HCT116 (cell line): Measurements from ENCODE around the gene MTF2. TPM values are rescaled to one million over a fixed set of nuclear protein-coding genes. Genes with fewer than 3 reads are reported as not detected.

Source experiments
- ATAC-seq: fragments of 200-7000 bp; cut with Tn5 transposase; 2 replicates; pipeline ENCODE4 v1.9.1; 2020; ENCODE audit warnings: mild to moderate bottlenecking, moderate library complexity
- BruUV-seq: library from RNA; stranded (reverse); fragments of 400-500 nt; replicated peaks from 2 replicates; lab custom pipeline; 2021; lab: Mats Ljungman, UMichigan
- CTCF ChIA-PET: fragments of 300-600 bp; sonication (Branson Sonifier 250); formaldehyde crosslinking; loops from one replicate; lab custom pipeline; 2021; ENCODE audit warnings: antibody characterized with exemption; lab: Charles Lee
- POLR2A ChIA-PET: fragments of 300-600, 350-600 bp; sonication (Branson Sonifier 250); formaldehyde crosslinking; loops from one replicate; lab custom pipeline; 2021; ENCODE audit warnings: antibody characterized with exemption; lab: Charles Lee
- RAD21 ChIA-PET, 2 experiments: fragments of 300-600 bp; sonication (Branson Sonifier 250); formaldehyde crosslinking; loops; one replicate each; lab custom pipeline; 2023; ENCODE audit warnings: low total read pairs in 2 of 2; ENCODE audit not compliant: uncharacterized antibody in 2 of 2, unreplicated experiment in 2 of 2, low non-redundant PET in 1 of 2; lab: Charles Lee
- DNase-seq: peaks from one replicate; pipeline ENCODE4 v3.0.0-alpha.2; 2010; ENCODE audit warnings: low read depth, low spot score
- H2AFZ ChIP-seq: fragments of 200-600 bp; shearing (Covaris generic), sonication (generic); 2 replicates; pipeline ENCODE4 v1.6.1; 2017; ENCODE audit warnings: low read depth, mixed run types, mixed read lengths, antibody characterized with exemption, low read length; ENCODE audit not compliant: poor library complexity, severe bottlenecking
- H3K27ac ChIP-seq: 2 replicates; pipeline ENCODE4 v1.5.1; 2012; ENCODE audit warnings: low read depth, low read length
- H3K27me3 ChIP-seq: fragments of 200-600 bp; sonication (generic); 2 replicates; pipeline ENCODE4 v1.6.1; 2016; ENCODE audit warnings: mixed run types, low read length, mixed read lengths; ENCODE audit not compliant: insufficient read depth
- H3K36me3 ChIP-seq, 2 experiments: fragments of 200-500 bp in 1 of 2; fragments of 200-600 bp in 1 of 2; sonication (Bioruptor generic) in 1 of 2; sonication (generic) in 1 of 2; 2 replicates each; pipeline versions ENCODE4 v1.5.1 to v1.6.1; 2014 to 2016; ENCODE audit warnings: low read length in 2 of 2, inconsistent platforms in 1 of 2, mixed read lengths in 1 of 2, mixed run types in 1 of 2; ENCODE audit not compliant: insufficient read depth in 2 of 2, control insufficient read depth in 1 of 2
- H3K4me1 ChIP-seq, 2 experiments: fragments of 200-600 bp in 1 of 2; sonication (generic) in 1 of 2; 2 replicates each; pipeline versions ENCODE4 v1.5.1 to v1.6.1; 2012 to 2017; ENCODE audit warnings: low read length in 2 of 2, inconsistent platforms in 1 of 2, mild to moderate bottlenecking in 1 of 2, mixed read lengths in 1 of 2, mixed run types in 1 of 2, moderate library complexity in 1 of 2; ENCODE audit not compliant: insufficient read depth in 2 of 2, control insufficient read depth in 1 of 2
- H3K4me2 ChIP-seq: fragments of 200-600 bp; sonication (generic); 2 replicates; pipeline ENCODE4 v1.6.1; 2017; ENCODE audit warnings: mixed run types, low read length, mixed read lengths
- H3K4me3 ChIP-seq, 2 experiments: fragments of 200-600 bp in 1 of 2; sonication (generic) in 1 of 2; replicated peaks in 1 of 2; 2 replicates each; pipeline ENCODE4 v1.5.1; 2011 to 2016; ENCODE audit warnings: low read length in 2 of 2, control low read depth in 1 of 2, low read depth in 1 of 2, mild to moderate bottlenecking in 1 of 2, mixed read lengths in 1 of 2, mixed run types in 1 of 2
- H3K79me2 ChIP-seq: fragments of 200-600 bp; sonication (generic); 2 replicates; pipeline ENCODE4 v1.6.1; 2017; ENCODE audit warnings: mild to moderate bottlenecking, mixed run types, low read length, moderate library complexity, mixed read lengths; ENCODE audit not compliant: insufficient read depth
- H3K9ac ChIP-seq: fragments of 200-600 bp; sonication (generic); 2 replicates; pipeline ENCODE4 v1.6.1; 2016; ENCODE audit warnings: low read length, mixed read lengths
- H3K9me2 ChIP-seq: fragments of 200-600 bp; sonication (generic), shearing (Covaris generic); 2 replicates; pipeline ENCODE4 v1.6.1; 2017; ENCODE audit warnings: mixed run types, mild to moderate bottlenecking, moderate library complexity; ENCODE audit not compliant: insufficient read depth
- H3K9me3 ChIP-seq, 2 experiments: fragments of 200-500 bp in 1 of 2; fragments of 200-600 bp in 1 of 2; sonication (Bioruptor generic) in 1 of 2; sonication (generic) in 1 of 2; 2 replicates each; pipeline ENCODE4 v1.6.1; 2014 to 2017; ENCODE audit warnings: low read length in 2 of 2, mixed read lengths in 2 of 2, inconsistent platforms in 1 of 2, low read depth in 1 of 2, mild to moderate bottlenecking in 1 of 2, mixed run types in 1 of 2, moderate library complexity in 1 of 2; ENCODE audit not compliant: control insufficient read depth in 1 of 2, insufficient read depth in 1 of 2
- H4K20me1 ChIP-seq: fragments of 200-600 bp; sonication (generic), shearing (Covaris generic); 2 replicates; pipeline ENCODE4 v1.6.1; 2017; ENCODE audit warnings: mixed run types, mild to moderate bottlenecking, moderate library complexity; ENCODE audit not compliant: insufficient read depth
- CBX3 ChIP-seq: IDR thresholded peaks from 2 replicates; pipeline ENCODE4 v1.6.1; 2012; ENCODE audit warnings: low read depth
- CEBPB ChIP-seq: IDR thresholded peaks from 2 replicates; pipeline ENCODE4 v1.6.1; 2012; ENCODE audit warnings: low read depth
- EGR1 ChIP-seq: IDR thresholded peaks from 2 replicates; pipeline ENCODE4 v1.6.1; 2012; ENCODE audit warnings: low read depth
- ELF1 ChIP-seq: IDR thresholded peaks from 2 replicates; pipeline ENCODE4 v1.6.1; 2012; ENCODE audit warnings: low read depth, borderline replicate concordance
- EZH2 ChIP-seq: fragments of 200-600 bp; sonication (generic); IDR thresholded peaks from 2 replicates; pipeline ENCODE4 v1.6.1; 2017; ENCODE audit warnings: antibody characterized with exemption, mixed run types
- FOSL1 ChIP-seq: IDR thresholded peaks from 2 replicates; pipeline ENCODE4 v1.6.1; 2012; ENCODE audit warnings: low read depth
- POLR2A ChIP-seq: IDR thresholded peaks from 2 replicates; pipeline ENCODE4 v1.7.0; 2011; ENCODE audit warnings: borderline replicate concordance; ENCODE audit not compliant: insufficient read depth, insufficient read length; ENCODE audit errors: extremely low read depth
- REST ChIP-seq: IDR thresholded peaks from 2 replicates; pipeline ENCODE4 v1.6.1; 2012; ENCODE audit warnings: low read depth
- SIN3A ChIP-seq: IDR thresholded peaks from 2 replicates; pipeline ENCODE4 v1.6.1; 2012; ENCODE audit warnings: low read depth
- SRF ChIP-seq: IDR thresholded peaks from 2 replicates; pipeline ENCODE4 v1.6.1; 2012; ENCODE audit warnings: low read depth
- YY1 ChIP-seq: IDR thresholded peaks from 2 replicates; pipeline ENCODE4 v1.6.1; 2011; ENCODE audit warnings: low read length, low read depth, moderate library complexity, mild to moderate bottlenecking; ENCODE audit not compliant: insufficient replicate concordance; ENCODE audit errors: extremely low read depth
- ZNF274 ChIP-seq: fragments of 200-500 bp; sonication (Bioruptor generic); IDR thresholded peaks from 2 replicates; pipeline ENCODE4 v1.6.1; 2014; ENCODE audit warnings: mild to moderate bottlenecking, low read depth, low read length, inconsistent platforms
- intact Hi-C: fragments of 100-400 bp; cut with micrococcal nuclease; formaldehyde crosslinking; loops from 2 replicates; pipeline ENCODE4 v1.10.0; 2022
- total RNA-seq: library from RNA; stranded (reverse); gene quantifications from one replicate; pipeline ENCODE4 v1.2.1, GENCODE V29; 2021; ENCODE audit not compliant: unreplicated experiment
- TF ChIP-seq, protein P1 (sequence below): IDR thresholded peaks from 2 replicates; pipeline ENCODE4 v1.6.1; 2012
- TF ChIP-seq, protein P2 (sequence below): IDR thresholded peaks from 2 replicates; pipeline ENCODE4 v1.6.1; 2011; ENCODE audit warnings: mild to moderate bottlenecking, low read length, moderate library complexity; ENCODE audit not compliant: insufficient replicate concordance; ENCODE audit errors: extremely low read depth

The MTF2 gene
- total RNA-seq, 1 experiment from 2014 or later: 45.5 TPM

- no TSS peak for BruUV-seq
These were observed 72.4 kb downstream of the MTF2 start for GRCh38 chr1:93151474-93151873.

DNA sequence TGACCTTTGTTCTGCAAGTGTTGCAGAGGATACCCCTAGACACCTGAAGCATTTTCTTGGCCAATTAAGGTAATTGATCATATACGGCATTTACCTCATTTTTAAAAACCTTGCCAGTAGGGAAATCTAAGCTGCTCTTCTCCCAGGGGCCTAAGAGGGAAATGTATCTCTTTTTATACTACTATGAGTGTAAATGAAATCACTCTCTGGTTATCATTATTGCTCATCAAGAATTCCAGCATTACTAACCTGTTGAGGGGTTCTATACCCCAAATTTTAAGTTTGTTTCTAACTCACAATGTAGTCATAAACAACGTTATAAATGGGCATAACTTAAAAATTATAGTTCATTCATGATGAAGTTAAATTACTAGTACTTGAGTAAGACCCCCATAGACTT, 73.8 kb downstream of the MTF2 start:
- H3K9me3 ChIP-seq: no peaks in the 10 kb centered on the region
- no peak for DNase-seq
- H3K9ac ChIP-seq: no peak overlapping the region
- no peak for ATAC-seq
- ChIA-PET POLR2A (no interaction called here), CTCF (no interaction called here), RAD21 (no interaction called here)
- no peak overlapping the region for H3K4me3 ChIP-seq
- intact Hi-C loops: no loop called here
- H3K36me3 ChIP-seq: peaks cover 8 to 20% of the 10 kb centered on the region in 2 experiments; a peak in 3 of 4 replicates
- H3K4me2 ChIP-seq: no peak overlapping the region
- H3K79me2 ChIP-seq: no peaks in the 10 kb centered on the region; the same call in 1 of the 2 replicates
- H2AFZ ChIP-seq: no peak overlapping the region
- no TSS peak for BruUV-seq
- no peak overlapping the region for H3K27ac ChIP-seq
- H3K27me3 ChIP-seq: no peaks in the 10 kb centered on the region
- no peaks in the 10 kb centered on the region for H3K9me2 ChIP-seq
- H4K20me1 ChIP-seq: no peaks in the 10 kb centered on the region
- peaks cover 0 to 8% of the 10 kb centered on the region in 2 experiments; a peak in 2 of 4 replicates for H3K4me1 ChIP-seq
- no peak for TF ChIP-seq SIN3A
- TF ChIP-seq, protein P1, sequence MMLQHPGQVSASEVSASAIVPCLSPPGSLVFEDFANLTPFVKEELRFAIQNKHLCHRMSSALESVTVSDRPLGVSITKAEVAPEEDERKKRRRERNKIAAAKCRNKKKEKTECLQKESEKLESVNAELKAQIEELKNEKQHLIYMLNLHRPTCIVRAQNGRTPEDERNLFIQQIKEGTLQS: no peak
- TF ChIP-seq POLR2A: no peak
- TF ChIP-seq CEBPB: no peak
- TF ChIP-seq EZH2: no peak
- no peak for TF ChIP-seq REST
- TF ChIP-seq CBX3: no peak
- no peak for TF ChIP-seq ELF1
- no peak for TF ChIP-seq EGR1
- TF ChIP-seq ZNF274: no peak
- no peak for TF ChIP-seq YY1
- no peak for TF ChIP-seq FOSL1
- TF ChIP-seq SRF: no peak

More at GRCh38 chr1:93151474-93151873, 72.4 kb downstream of the MTF2 start:
- no peak overlapping the region for H3K4me2 ChIP-seq
- peaks cover 4 to 18% of the 10 kb centered on the region in 2 experiments; a peak in 3 of 4 replicates for H3K36me3 ChIP-seq
- TF ChIP-seq, protein P2, sequence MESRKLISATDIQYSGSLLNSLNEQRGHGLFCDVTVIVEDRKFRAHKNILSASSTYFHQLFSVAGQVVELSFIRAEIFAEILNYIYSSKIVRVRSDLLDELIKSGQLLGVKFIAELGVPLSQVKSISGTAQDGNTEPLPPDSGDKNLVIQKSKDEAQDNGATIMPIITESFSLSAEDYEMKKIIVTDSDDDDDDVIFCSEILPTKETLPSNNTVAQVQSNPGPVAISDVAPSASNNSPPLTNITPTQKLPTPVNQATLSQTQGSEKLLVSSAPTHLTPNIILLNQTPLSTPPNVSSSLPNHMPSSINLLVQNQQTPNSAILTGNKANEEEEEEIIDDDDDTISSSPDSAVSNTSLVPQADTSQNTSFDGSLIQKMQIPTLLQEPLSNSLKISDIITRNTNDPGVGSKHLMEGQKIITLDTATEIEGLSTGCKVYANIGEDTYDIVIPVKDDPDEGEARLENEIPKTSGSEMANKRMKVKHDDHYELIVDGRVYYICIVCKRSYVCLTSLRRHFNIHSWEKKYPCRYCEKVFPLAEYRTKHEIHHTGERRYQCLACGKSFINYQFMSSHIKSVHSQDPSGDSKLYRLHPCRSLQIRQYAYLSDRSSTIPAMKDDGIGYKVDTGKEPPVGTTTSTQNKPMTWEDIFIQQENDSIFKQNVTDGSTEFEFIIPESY: no peak
- ATAC-seq: no peak
- POLR2A ChIA-PET: no interaction called here
- intact Hi-C loops: no loop called here
- H2AFZ ChIP-seq: no peak overlapping the region
- RAD21 ChIA-PET: no interaction called here
- H3K9me3 ChIP-seq: no peaks in the 10 kb centered on the region
- no peak for DNase-seq
- H3K27ac ChIP-seq: no peak overlapping the region
- H4K20me1 ChIP-seq: no peaks in the 10 kb centered on the region
- H3K9ac ChIP-seq: no peak overlapping the region
- CTCF ChIA-PET: no interaction called here
- H3K4me1 ChIP-seq: peaks cover 0 to 8% of the 10 kb centered on the region in 2 experiments; a peak in 2 of 4 replicates
- H3K9me2 ChIP-seq: no peaks in the 10 kb centered on the region
- H3K27me3 ChIP-seq: no peaks in the 10 kb centered on the region
- no peak overlapping the region for H3K4me3 ChIP-seq
- no peaks in the 10 kb centered on the region; the same call in 1 of the 2 replicates for H3K79me2 ChIP-seq
